ENCODE data around the gene HS3ST3A1. TPM values are rescaled to one million over a fixed set of nuclear protein-coding genes. Genes with fewer than 3 reads are reported as not detected.

HS3ST3A1 gene
- not detected for total RNA-seq

DNA sequence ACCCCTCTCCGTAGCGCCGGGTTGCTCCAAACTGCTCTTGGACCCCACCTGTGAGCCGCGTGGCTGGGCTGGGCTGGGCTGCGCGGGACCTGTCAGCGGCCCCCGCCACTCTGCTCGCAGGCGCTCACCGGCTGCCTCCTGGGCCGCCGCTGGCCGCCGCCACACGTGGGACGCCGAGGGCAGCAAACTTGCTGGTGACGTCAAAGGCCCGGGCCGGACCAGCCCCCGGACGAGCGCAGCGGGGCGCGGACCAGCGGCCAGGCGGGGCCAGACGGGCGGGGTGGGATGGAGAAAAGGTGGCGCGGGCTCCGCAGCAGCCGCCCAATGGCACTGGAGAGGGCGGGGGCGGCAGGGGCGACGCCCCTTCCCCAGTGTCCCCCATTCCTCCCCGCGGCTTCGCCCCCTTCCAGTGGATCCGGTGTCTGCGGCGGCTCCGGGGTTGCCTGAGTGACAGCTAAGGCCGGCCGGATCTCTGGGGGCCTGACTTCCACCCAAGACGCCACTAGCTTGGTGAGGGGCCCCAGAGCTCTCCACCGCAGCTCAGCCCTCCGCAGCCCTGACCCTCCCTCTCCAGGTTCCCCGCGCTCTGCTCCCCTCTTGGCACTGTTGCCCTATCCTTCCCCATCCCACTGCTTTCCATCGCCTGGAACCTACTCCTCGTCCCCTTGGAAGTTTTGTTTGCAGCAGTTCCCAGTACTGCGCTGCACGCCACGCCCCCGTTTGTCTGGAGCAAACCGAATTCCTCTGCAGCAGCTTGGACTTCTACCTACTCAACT is at the start of gene HS3ST3A1:
HS3ST3A1 (minus strand) TSS at position 154 of the 776 bp plus-strand sequence. CDS start 800 bp downstream, outside the sequence.
- DNase-seq (ENCODE audit: low spot score): no peak

DNA sequence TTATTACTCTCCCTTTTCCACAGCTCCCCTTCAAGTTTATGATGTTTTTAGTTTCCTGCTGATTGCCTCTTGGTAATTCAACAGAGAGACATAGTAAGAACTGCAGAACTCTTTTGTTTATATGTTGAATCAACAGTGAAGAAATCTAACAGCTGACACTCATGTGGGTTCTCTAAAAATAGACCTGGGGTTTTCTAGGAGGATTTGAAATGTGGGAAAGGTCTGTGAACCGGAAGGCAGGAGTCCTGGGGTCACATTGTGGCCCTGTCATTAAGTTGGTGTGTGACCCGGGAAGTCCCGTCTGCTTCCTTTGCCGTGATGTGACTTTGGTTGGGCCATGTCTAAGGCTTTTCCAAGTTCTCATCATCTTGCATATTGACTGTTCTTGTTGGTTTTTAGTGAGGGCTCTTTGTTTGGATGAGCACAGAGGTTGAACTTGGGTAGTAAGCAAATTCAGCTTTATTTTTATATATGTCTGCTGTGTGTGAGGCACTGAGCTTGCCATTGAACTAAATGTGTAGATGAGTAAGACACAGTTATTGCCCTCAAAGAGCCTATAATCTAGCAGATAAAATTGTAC is 48.5 kb upstream of the HS3ST3A1 start:
- DNase-seq (ENCODE audit: low spot score): no peak

DNA sequence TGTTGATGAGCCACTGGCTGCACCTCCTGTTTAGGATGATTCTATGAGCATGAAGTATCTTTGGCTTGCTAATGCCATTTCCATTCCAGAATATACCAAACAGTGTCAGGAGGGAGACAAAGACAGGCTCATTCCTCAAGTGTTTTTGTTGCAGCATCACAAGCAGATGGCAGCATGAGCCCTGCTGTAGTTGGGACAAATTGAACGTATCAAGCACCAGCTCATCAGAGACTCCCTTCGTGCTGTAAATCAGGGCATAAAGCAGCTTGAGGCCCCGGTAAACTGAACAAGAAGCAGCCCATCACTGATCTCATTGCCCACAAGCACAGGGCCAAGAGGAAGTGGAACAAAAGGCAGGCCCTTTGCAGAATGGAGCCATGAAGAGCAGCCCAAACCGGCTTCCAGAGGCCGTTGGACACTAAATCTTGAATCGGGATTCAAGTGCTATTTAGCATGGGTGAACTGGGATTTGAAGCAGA is 45.9 kb upstream of the HS3ST3A1 start:
- no peak for DNase-seq (ENCODE audit: low spot score)

DNA sequence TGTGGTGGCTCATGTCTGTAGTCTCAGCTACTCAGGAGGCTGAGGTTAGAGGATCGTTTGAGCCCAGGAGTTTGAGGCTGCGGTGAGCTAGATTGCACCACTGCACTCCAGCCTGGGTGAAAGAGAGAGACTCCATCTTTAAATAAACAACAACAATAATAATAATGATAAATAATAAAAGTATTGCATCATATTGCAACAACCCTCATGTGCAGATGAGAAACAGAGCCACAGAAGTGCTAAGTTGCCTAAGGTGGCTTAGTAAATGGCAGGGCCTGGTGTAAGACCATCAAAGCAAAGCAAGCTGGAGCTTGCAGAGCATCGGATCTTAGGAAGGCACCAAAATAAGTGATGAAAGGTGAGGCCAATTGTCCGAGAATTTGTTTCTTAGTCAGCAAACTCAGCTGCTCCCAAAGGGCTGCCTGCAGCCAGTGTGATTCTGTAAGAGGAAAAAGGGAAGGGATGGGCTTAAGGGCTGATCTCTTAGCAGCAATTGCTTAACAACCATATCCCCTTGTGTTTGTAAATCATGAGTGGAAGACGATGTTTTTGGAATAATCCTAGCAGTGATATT is 45.3 kb upstream of the HS3ST3A1 start:
- no peak for DNase-seq (ENCODE audit: low spot score)

DNA sequence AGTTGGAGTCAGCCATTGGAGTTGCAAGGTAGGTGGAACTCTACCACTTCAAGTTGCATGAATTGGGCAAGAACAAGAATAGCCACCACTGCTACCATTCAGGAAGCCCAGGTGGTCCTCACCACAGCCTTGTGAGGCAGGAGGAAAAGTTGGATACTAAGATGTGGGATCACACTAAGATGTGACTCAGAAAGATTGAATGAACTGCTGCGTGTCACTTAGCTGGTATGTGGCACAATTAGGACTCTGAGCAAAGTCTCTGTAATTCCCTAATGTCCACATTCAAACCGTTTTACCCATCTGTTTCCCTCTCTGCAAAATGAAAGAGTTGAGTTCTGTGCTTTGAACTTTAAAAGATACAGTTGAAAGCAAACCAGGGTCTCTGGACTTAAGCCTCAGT is 44.7 kb upstream of the HS3ST3A1 start:
- no peak for DNase-seq (ENCODE audit: low spot score)

DNA sequence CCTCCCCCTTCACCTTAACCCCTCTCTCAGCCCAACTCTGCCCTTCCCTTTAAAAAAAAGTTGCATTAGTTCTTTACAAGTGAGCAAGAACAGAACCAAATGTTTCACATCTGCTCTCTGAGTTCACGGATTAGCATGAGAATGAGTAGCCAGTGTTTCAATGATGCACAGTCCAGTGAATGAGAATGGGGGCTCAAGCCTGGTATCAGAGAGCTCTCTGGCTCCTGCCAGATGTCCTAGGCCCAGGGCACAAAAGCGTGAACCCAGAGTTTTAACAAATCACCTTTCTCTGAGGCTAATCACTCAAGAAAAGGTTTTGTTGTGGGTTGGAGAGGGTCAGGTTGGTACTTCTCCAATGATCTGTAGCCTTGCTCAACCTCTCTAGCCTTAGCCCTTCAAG is 41.5 kb upstream of the HS3ST3A1 start:
- DNase-seq (ENCODE audit: low spot score): no peak

DNA sequence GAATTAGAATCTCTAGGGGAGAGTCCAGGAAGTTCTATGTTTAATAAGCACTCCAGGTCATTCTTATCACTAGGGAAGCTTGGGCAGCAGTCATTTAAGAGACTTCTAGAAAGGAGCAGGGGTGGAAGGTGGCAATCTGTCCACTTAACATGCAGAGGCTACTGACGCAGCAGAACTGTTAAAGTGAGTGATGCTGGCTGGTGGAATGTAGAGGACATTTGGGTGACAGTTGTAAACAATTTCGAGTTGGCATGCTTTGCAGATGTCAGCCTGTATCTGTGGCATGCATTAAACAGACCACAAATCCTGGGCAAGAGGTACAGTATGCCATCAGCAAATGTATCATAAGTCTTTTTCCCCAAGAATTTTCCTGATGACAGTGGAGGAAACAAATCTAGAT is 40.5 kb upstream of the HS3ST3A1 start:
- no peak for DNase-seq (ENCODE audit: low spot score)

DNA sequence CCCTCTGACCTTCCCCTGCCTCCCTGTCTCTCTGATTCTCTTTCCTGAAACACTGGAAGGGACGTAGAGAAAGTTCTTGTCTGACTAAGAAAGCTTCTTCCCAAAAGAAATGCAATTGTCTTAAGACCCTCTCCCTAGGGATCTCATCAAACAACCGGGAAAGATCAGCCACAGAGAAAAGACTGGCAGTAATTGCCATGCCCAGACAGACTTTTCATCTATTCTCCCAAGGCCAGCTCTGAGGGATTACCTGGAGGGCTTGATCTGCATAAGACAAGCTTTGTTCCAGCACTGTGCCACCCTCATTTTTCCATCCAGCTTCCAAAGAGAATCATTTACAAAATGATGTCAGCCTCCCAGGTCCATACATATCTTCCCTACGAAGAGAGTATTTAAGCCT is 38.8 kb upstream of the HS3ST3A1 start:
- no peak for DNase-seq (ENCODE audit: low spot score)

DNA sequence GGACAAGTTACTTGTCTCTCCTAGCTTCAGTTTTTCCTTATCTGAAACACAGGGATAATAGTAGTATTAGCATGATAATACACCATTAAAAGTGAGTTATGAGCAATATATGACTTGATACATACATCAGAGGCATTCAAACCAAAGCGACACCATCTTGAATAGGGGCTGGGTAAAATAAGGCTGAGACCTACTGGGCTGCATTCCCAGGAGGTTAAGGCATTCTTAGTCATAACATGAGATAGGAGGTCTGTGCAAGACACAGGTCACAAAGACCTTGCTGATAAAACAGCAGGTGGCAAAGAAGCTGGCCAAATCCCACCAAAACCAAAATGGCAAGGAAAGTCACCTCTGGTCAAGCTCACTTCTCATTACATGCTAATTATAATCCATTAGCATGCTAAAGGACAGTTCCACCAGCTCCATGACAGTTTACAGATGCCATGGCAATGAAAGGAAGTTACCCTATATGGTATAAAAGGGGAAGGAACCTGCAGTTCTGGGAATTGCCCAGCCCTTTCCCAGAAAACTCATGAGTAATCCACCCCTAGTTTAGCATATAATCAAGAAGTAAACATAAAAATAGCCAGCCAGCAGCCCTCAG is 37.2 kb upstream of the HS3ST3A1 start:
- DNase-seq (ENCODE audit: low spot score): no peak

DNA sequence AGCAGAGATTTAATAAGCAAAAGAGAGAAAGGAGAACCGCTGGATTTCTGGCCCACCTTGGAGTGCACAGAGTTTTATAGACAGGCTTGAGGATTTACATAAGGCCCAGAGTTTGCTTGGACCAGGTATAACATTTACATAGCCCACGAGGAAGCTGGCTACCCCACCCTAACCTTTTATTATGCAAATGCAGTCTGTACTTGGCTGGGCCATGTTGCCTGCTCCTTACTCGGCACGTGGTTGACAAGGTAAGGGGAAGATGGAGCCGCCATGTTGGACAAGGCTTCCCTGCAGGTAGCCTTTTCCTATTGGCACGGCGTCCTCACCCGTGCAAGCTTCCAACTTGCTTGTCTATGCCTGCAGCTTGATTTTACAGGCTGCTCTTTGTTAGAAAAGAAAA is 35.2 kb upstream of the HS3ST3A1 start:
- DNase-seq (ENCODE audit: low spot score): no peak

DNA sequence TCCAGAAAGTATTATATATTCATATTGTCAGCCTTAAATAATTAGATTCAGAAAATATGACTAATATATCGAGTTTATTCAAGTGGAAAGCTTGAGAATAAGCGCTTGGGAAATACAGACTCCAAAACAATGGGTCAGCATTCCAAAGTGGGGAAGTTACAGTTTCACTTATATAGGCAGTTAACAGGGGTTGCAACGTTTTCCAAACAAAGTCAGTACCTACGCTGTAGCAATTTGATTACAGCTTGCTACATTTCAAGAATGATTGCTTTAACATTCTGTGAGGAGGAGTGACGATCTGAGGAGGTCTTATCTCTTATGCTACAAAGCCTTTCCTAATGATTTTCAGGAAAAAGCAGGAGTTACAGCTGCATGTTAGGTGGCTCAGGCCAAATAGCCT is 34.2 kb upstream of the HS3ST3A1 start:
- no peak for DNase-seq (ENCODE audit: low spot score)

DNA sequence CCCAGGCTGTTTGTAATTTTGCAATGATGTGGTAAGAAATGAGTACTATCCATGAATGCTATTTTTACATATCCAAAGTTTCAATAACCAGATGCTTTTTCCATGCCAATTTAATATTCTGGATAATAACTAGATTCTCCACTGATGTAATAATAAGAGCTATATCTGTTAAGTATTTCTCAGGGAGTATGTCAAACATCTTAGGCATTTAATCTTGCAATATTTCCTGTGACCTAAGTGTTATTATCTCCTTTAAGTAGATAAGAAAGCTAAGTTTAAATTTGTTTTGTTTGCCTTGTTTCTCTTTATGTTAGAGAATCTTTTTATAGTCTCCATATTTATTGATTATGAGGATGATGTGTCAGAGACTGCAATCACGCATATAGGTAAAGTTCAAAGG is 32.3 kb upstream of the HS3ST3A1 start:
- no peak for DNase-seq (ENCODE audit: low spot score)

DNA sequence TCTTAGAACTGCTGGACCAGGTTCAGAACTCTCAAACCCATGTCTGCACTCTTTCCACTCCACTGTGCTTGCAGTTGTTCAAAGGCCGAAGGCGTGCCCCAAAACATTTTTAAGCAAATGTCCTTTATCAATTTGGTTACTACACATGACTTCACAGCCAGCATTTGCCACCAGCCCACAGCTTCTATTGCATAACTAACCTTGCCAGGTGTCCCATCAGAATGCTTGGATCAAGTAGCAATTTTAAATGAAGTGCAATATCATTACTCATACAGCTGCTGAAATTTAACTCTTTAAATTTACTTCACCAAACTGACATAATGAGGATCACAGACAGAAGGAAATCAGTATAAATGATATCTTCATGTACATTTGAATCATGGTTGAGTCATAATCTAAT is 29.8 kb upstream of the HS3ST3A1 start:
- DNase-seq (ENCODE audit: low spot score): no peak

DNA sequence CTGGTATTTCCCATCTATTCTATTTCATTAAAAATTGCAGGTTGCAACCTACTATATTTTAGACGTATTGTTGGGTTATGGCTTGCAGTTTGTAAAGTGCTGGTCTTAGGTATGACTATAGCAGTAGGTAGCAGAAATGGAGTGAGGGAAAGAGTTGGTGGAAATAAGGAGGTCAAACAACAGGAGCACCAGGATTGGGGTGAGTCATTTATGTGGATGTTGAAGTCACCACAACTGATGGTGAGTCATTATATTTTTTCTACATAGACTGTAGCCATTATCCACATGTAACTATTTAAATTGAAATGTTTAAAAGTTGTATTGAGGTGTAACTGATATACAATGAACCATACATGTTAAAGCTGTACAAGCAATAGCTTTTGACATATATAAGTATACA is 25.0 kb upstream of the HS3ST3A1 start:
- no peak for DNase-seq (ENCODE audit: low spot score)

DNA sequence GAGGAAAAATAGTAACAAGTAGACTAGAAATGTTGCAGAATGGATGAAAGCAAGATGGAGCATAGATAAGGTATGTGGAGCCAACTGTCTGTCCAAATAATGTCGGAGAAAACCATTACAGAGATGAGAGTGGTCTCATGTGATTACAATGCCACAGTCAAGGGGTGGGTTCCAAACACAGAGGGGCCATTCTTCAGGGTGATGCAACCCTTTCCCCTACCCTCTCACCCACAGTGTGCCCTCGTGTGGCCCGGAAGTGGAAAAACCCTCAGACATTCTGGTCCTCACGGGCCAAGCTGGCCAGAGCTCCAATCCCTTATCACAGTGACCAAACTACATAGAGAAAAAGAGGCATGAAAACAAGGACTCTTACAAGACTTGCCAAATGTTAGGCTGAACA is 17.7 kb upstream of the HS3ST3A1 start:
- DNase-seq (ENCODE audit: low spot score): no peak

DNA sequence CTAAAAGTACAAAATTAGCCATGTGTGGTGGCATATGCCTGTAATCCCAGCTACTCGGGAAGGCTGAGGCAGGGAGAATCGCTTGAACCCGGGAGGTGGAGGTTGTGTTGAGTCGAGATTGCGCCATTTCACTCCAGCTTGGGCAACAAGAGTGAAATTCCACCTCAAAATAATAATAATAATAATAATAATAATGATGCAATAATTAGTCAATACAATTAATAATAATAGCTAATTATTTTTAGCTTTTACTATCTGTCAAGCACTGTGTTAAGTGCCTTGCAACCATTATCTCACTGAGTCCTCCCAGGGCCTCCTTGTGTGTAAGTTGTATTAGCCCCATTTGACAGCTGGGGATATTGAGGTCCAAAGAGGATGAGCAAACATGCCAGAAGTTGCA is 14.3 kb upstream of the HS3ST3A1 start:
- no peak for DNase-seq (ENCODE audit: low spot score)

DNA sequence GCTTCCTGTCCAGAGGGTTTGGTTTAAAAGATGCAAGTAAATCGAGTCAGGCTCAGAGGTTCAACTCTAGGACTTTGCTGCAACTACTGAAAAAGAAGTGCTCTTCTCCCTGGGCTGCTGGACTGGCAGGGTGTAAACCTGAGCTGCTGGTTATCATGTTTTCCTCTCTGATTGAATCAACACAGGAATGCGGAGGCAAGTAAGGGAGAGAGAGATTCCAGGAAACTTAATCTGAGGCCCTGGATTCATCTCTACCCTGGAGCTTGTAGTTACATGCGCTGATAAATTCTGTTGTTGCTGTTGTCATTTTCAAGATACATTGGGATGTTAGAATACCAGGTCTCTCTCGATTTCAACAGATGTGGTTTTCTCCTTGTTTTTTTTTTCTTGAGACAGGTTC is 8.2 kb upstream of the HS3ST3A1 start:
- no peak for DNase-seq (ENCODE audit: low spot score)

DNA sequence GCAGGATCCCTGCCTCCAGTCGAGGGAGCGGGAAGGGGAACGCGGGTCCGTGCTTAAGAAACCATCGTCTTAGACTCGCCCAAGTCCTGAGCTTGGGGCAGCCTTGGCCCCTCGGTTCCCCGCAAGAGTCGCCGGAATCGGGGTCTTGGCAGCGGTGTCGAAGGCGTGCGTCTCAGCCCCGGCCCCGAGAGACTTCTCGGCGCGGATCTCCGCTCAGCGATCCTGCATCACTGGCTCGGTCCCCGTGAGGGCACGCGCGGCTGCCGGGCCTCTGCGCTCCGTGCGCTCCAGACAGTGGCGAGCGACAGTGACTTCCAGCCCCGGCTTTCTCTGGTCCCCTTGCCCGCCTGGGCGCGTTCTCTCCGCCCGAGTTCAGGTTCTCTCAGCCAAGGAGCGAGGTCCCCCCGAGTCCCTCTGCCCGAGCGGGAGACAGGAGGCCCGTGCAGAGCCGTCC is 380 bp downstream of the HS3ST3A1 start:
- DNase-seq (ENCODE audit: low spot score): no peak

DNA sequence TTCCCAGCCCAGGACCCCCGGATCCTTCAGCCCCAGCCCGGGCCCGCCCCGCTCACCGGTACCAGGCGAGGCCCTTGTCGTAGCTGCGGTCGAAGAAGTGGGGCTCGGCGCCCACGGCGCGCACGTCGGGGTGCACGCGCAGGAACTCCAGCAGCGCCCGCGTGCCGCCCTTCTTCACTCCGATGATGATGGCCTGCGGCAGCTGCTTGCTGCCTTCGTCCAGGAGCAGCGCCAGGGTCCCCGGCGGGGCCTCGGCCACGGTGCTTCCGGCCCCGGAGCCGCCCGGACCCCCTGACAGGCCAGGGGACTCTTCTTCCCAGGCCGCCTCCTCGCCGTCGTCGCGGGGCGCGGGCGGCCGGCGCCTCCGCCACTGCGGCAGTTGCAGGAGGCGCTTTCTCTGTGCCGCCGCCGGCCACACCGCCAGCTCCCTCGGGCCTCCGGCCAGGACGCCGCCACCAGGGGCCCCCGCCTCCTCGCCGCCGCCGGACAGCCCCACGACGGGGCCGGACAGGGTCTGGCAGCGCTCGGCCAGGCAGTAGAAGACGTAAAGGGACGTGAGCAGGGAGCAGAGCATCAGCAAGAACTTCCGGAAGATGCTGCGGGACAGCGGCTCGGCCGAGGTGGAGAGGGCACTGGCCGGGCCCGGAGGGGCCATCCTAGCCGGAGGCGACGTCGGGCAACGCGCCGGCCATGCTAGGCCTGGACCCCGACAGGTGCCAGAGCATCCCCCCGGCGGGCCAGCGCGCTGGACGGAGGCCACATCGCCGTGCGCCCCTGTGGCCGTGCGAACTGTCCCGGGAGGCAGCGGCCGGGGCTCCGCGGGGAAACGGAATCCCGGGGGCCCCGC is 1.0 kb downstream of the HS3ST3A1 start:
- DNase-seq (ENCODE audit: low spot score): no peak

DNA sequence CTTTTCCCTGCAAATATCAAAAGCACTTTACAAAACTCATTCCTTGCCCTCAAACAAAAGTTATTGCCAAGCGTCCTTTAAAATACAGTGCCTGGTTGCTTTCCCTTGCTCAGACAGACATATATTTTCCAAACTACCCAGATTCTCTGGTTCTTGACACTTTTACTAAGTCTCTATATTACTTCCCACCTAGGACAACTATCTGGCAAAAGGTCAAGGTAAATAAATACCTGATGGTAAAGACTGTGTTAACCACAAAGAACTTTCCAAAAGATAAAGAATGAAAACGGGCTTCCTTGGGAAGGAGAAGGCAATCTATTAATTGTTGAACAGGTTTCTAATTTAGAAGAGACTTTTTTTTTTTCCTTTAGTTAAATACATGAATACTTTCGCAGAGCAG is 1.9 kb downstream of the HS3ST3A1 start:
- no peak for DNase-seq (ENCODE audit: low spot score)

DNA sequence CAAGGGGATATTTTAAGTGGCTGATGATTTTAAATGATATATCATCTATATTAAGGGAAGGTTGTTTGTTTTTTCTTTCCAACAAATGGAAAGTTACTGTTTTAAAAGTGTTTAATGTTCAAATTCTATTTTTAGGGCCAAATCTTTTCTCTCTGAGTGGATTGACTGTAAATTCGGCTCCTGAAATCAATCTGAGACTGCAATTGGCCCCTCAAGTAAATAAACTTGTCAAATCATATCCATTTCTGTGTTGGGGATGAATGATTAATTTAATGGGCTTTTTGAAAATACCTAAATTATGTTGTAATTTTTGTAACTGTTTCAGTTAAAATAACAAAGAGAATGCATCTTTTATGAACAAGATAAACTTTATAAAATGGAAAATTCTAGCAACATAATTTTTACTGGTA is 2.6 kb downstream of the HS3ST3A1 start:
- no peak for DNase-seq (ENCODE audit: low spot score)

All from ureter (tissue), 1 donor.